Thyroid gland (tissue), 4 donors: ENCODE measurements around the gene ONECUT3. TPM values are rescaled to one million over a fixed set of nuclear protein-coding genes. Genes with fewer than 3 reads are reported as not detected.

Experiments
- DNase-seq, 2 donors: peaks; one replicate each; pipeline ENCODE4 v3.0.0-alpha.2; 2019
- H3K27ac ChIP-seq, 3 donors: fragments of 200-600 bp; sonication (generic); 1 replicate in 2 of 3; 2 replicates in 1 of 3; pipeline ENCODE4 v1.5.1; 2016 to 2019; ENCODE audit warnings: mild to moderate bottlenecking in 1 of 3, moderate library complexity in 1 of 3
- H3K27me3 ChIP-seq: fragments of 200-600 bp; sonication (generic); one replicate; pipeline ENCODE4 v1.5.1; 2019
- H3K36me3 ChIP-seq, 2 donors: fragments of 200-600 bp; sonication (generic); one replicate each; pipeline ENCODE4 v1.5.1; 2016 to 2019
- H3K4me1 ChIP-seq, 2 donors: fragments of 200-600 bp; sonication (generic); one replicate each; pipeline ENCODE4 v1.5.1; 2017 to 2019
- H3K4me3 ChIP-seq, 3 donors: fragments of 200-600 bp; sonication (generic); replicated peaks in 1 of 3; 1 replicate in 2 of 3; 2 replicates in 1 of 3; pipeline ENCODE4 v1.5.1; 2016; ENCODE audit warnings: mild to moderate bottlenecking in 1 of 3
- H3K9me3 ChIP-seq: fragments of 200-600 bp; sonication (generic); one replicate; pipeline ENCODE4 v1.5.1; 2017
- CTCF ChIP-seq, 6 experiments: fragments of 200-600 bp in 3 of 6; fragments of 450-650 bp in 3 of 6; sonication (generic) in 3 of 6; IDR thresholded peaks; one replicate each; pipeline ENCODE4 v1.5.1; 2016 to 2019; ENCODE audit warnings: antibody characterized with exemption in 6 of 6, mild to moderate bottlenecking in 2 of 6, inconsistent platforms in 1 of 6, moderate library complexity in 1 of 6
- POLR2A ChIP-seq, 2 donors: fragments of 450-650 bp; IDR thresholded peaks; one replicate each; pipeline ENCODE4 v1.6.1; 2017; ENCODE audit warnings: antibody characterized with exemption in 2 of 2, mild to moderate bottlenecking in 2 of 2, moderate library complexity in 1 of 2
- WGBS, 2 donors: methylation state at CpG; one replicate each; pipeline ENCODE4 v1.1.5; 2017; 5-methylcytosine and 5-hydroxymethylcytosine counted together
- intact Hi-C: fragments of 100-400 bp; cut with DNase I; formaldehyde crosslinking; loops from one replicate; pipeline ENCODE4 v1.15.1; 2023
- total RNA-seq, 4 donors: library from RNA; depleted of rRNA; stranded (reverse); fragments of >200 nt; gene quantifications; one replicate each; pipeline ENCODE4 v1.2.3, GENCODE V29; 2016

The ONECUT3 gene
- total RNA-seq, 4 donors from 2014 or later = not detected

- TF ChIP-seq CTCF (IDR thresholded peaks at IDR 0.05) (no peak), POLR2A (IDR thresholded peaks at IDR 0.05) (no peak)
- H3K36me3 ChIP-seq = no peaks in the 10 kb centered on the region
- intact Hi-C loops = no loop called here
- no peaks in the 10 kb centered on the region for H3K4me1 ChIP-seq
- H3K4me3 ChIP-seq = no peak overlapping the region
- 78 to 92% methylated on average over 2 of the region's 2 CpGs for WGBS, 2 donors
- H3K9me3 ChIP-seq = no peaks in the 10 kb centered on the region
- H3K27ac ChIP-seq = no peak overlapping the region
- no peak for DNase-seq
- no peaks in the 10 kb centered on the region for H3K27me3 ChIP-seq
Observed at GRCh38 chr19:1713170-1713569, 40.1 kb upstream of the ONECUT3 start.

GRCh38 chr19:1715540-1715939 is 37.8 kb upstream of the ONECUT3 start:
- H3K4me1 ChIP-seq = no peaks in the 10 kb centered on the region
- no peak overlapping the region for H3K4me3 ChIP-seq
- no peaks in the 10 kb centered on the region for H3K36me3 ChIP-seq
- intact Hi-C loops = no loop called here
- WGBS, 2 donors = 53 to 55% methylated on average over 10 to 13 of the region's 13 CpGs
- H3K9me3 ChIP-seq = no peaks in the 10 kb centered on the region
- no peak overlapping the region for H3K27ac ChIP-seq
- no peak for DNase-seq
- no peak for TF ChIP-seq CTCF (IDR thresholded peaks at IDR 0.05)
- no peak for TF ChIP-seq POLR2A (IDR thresholded peaks at IDR 0.05)
- peaks cover 5% of the 10 kb centered on the region for H3K27me3 ChIP-seq

- no peak overlapping the region for H3K4me3 ChIP-seq
- H3K36me3 ChIP-seq = no peaks in the 10 kb centered on the region
- H3K9me3 ChIP-seq = no peaks in the 10 kb centered on the region
- H3K27me3 ChIP-seq = peaks cover 5% of the 10 kb centered on the region
- H3K27ac ChIP-seq = no peak overlapping the region
- DNase-seq = no peak
- WGBS, 2 donors = 90 to 91% methylated on average over 1 of the region's 1 CpG
- intact Hi-C loops = no loop called here
- no peaks in the 10 kb centered on the region for H3K4me1 ChIP-seq
- TF ChIP-seq POLR2A (IDR thresholded peaks at IDR 0.05) (no peak), CTCF (IDR thresholded peaks at IDR 0.05) (no peak)
Observed at GRCh38 chr19:1717200-1717969, 35.9 kb upstream of the ONECUT3 start.

GRCh38 chr19:1717970-1718264 is 35.4 kb upstream of the ONECUT3 start:
- no peak for TF ChIP-seq CTCF (IDR thresholded peaks at IDR 0.05)
- no peak for TF ChIP-seq POLR2A (IDR thresholded peaks at IDR 0.05)
- no peaks in the 10 kb centered on the region for H3K4me1 ChIP-seq
- H3K9me3 ChIP-seq = no peaks in the 10 kb centered on the region
- no peak overlapping the region for H3K4me3 ChIP-seq
- H3K27ac ChIP-seq = no peak overlapping the region
- H3K36me3 ChIP-seq = no peaks in the 10 kb centered on the region
- no peak for DNase-seq
- intact Hi-C loops = no loop called here
- WGBS, 2 donors = 83 to 95% methylated on average over 1 to 2 of the region's 2 CpGs
- peaks cover 5% of the 10 kb centered on the region for H3K27me3 ChIP-seq

- H3K27me3 ChIP-seq = peaks cover 5% of the 10 kb centered on the region
- no peak overlapping the region for H3K27ac ChIP-seq
- no peaks in the 10 kb centered on the region for H3K36me3 ChIP-seq
- intact Hi-C loops = no loop called here
- no peak for DNase-seq
- TF ChIP-seq POLR2A (IDR thresholded peaks at IDR 0.05) = no peak
- TF ChIP-seq CTCF (IDR thresholded peaks at IDR 0.05) = no peak
- H3K9me3 ChIP-seq = no peaks in the 10 kb centered on the region
- H3K4me1 ChIP-seq = no peaks in the 10 kb centered on the region
- no peak overlapping the region for H3K4me3 ChIP-seq
- WGBS, 2 donors = 11% methylated on average over 7 to 9 of the region's 50 CpGs
Observed at GRCh38 chr19:1718420-1719291, 34.6 kb upstream of the ONECUT3 start.
